ENCODE data around the gene PCDHGA10.
"Not testable (repeated sequence)": the region's sequence is repeated elsewhere in the genome, so short reads cannot be mapped to it uniquely, and the experiment has no call there.

PCDHGA10 gene

GRCh38 chr5:141412854-141413539 lies at the start of gene PCDHGA10:
Gene PCDHGA10, plus strand, starts transcription at chr5:141412987. Its CDS starts 189 bp downstream, at chr5:141413176.
- peak; percentile 33 for DNase-seq

GRCh38 chr5:141363952-141364660 lies 48.7 kb upstream of the PCDHGA10 start, which contains the start of gene PCDHGA5:
Gene PCDHGA5, plus strand, starts transcription at chr5:141364162. Its CDS starts 169 bp downstream, at chr5:141364331.
- no peak for DNase-seq

GRCh38 chr5:141366016-141366896 lies 46.5 kb upstream of the PCDHGA10 start:
- no peak for DNase-seq

- peak; percentile 10 for DNase-seq
These were observed 42.6 kb upstream of the PCDHGA10 start, which contains the start of gene PCDHGB3 for GRCh38 chr5:141369994-141370848. Gene PCDHGB3, plus strand, starts transcription at chr5:141370242. Its CDS starts 153 bp downstream, at chr5:141370395.

- DNase-seq: no peak
These were observed 41.0 kb upstream of the PCDHGA10 start for GRCh38 chr5:141371572-141372475.

- no peak for DNase-seq
These were observed 39.0 kb upstream of the PCDHGA10 start, which contains the start of gene PCDHGA6 for GRCh38 chr5:141373673-141374317. Gene PCDHGA6, plus strand, starts transcription at chr5:141373891. Its CDS starts 193 bp downstream, at chr5:141374084.

- no peak for DNase-seq
These were observed 38.2 kb upstream of the PCDHGA10 start for GRCh38 chr5:141374627-141375026.

- not testable (repeated sequence) for DNase-seq
These were observed 37.2 kb upstream of the PCDHGA10 start for GRCh38 chr5:141375444-141376155.

- DNase-seq: no peak
These were observed 30.1 kb upstream of the PCDHGA10 start, which contains the start of gene PCDHGA7 for GRCh38 chr5:141382469-141383294. Gene PCDHGA7, plus strand, starts transcription at chr5:141382742. Its CDS starts 158 bp downstream, at chr5:141382900.

- DNase-seq: no peak
These were observed 29.4 kb upstream of the PCDHGA10 start for GRCh38 chr5:141383345-141383744.

- no peak for DNase-seq
These were observed 28.1 kb upstream of the PCDHGA10 start for GRCh38 chr5:141384471-141385267.

GRCh38 chr5:141387557-141388311 lies 25.1 kb upstream of the PCDHGA10 start, which contains the start of gene PCDHGB4:
Gene PCDHGB4, plus strand, starts transcription at chr5:141387698. Its CDS starts 187 bp downstream, at chr5:141387885.
- not testable (repeated sequence) for DNase-seq

GRCh38 chr5:141388661-141389060 lies 24.1 kb upstream of the PCDHGA10 start:
- DNase-seq: no peak

- no peak for DNase-seq
These were observed 23.4 kb upstream of the PCDHGA10 start for GRCh38 chr5:141389153-141390042.

GRCh38 chr5:141392429-141393198 lies 20.2 kb upstream of the PCDHGA10 start, which contains the start of gene PCDHGA8:
Gene PCDHGA8, plus strand, starts transcription at chr5:141392633. Its CDS starts 181 bp downstream, at chr5:141392814.
- no peak for DNase-seq
